GM12873 (cell line): ENCODE measurements around the gene SIDT2.

Experiments
- TF ChIP-seq, protein P1 (sequence below): IDR thresholded peaks from 2 replicates; pipeline ENCODE4 v1.5.1; 2012; ENCODE audit warnings: low read depth, mild to moderate bottlenecking, moderate library complexity, low read length, control low read depth; ENCODE audit not compliant: insufficient read depth; ENCODE audit errors: missing control alignments

The SIDT2 gene

DNA sequence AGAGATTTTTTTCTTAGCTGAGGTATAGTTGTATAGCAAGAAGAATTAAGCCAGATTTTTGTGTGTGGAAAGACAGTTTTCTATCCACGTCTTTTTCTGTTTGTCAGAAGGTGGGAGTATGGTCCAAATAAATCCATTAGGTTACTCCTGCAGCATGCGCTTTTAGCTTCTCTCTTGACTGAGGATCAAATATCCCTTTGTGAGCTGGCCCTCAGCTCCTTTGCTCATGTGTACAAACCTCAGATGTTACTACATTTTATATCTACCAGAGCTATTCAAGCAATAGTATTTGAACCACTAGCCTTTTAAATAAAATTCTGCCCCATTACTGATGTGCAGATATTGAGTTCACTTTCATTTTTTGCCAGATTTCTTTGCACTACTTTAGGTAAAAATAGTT is 8.8 kb upstream of the SIDT2 start:
- TF ChIP-seq, protein P1, sequence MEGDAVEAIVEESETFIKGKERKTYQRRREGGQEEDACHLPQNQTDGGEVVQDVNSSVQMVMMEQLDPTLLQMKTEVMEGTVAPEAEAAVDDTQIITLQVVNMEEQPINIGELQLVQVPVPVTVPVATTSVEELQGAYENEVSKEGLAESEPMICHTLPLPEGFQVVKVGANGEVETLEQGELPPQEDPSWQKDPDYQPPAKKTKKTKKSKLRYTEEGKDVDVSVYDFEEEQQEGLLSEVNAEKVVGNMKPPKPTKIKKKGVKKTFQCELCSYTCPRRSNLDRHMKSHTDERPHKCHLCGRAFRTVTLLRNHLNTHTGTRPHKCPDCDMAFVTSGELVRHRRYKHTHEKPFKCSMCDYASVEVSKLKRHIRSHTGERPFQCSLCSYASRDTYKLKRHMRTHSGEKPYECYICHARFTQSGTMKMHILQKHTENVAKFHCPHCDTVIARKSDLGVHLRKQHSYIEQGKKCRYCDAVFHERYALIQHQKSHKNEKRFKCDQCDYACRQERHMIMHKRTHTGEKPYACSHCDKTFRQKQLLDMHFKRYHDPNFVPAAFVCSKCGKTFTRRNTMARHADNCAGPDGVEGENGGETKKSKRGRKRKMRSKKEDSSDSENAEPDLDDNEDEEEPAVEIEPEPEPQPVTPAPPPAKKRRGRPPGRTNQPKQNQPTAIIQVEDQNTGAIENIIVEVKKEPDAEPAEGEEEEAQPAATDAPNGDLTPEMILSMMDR = no peak

DNA sequence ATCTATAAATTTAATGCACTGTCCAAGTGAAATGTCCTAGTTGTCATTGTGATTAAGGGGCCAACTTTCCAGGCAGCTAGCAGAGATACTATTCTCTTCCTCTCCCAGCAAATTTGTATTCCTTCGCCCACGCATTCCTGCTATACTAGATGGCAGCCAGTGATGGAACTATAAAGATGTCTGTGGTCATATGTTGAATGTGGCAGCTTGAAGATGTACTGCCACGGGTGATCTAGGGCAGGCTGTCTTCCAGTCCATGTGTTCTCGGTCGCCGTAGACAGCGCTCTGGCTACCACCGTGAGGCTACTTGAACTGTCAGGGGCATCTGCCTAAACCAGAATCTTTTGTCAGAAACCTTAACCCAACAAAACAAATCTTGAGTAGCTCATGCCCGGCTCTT is 8.3 kb upstream of the SIDT2 start:
- TF ChIP-seq, protein P1 = no peak

DNA sequence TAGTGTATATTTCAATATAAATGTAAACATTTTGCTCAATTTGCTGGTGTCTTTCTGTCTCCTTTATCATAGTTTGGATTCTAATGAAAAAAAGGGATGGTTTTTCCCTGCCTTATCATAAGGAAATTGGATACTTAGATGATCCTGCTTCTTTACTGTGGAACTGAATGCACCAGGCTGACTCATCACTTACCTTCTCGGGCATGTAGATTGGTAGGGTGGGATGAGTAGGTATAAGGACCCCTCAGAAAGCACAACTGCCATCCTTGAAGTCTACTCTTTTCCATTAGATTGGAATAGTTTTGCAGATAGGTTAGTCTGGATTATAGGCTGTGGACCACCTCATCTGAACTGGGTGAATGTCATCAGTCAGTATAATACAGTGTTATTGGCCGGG is 7.5 kb upstream of the SIDT2 start:
- TF ChIP-seq, protein P1 = no peak

DNA sequence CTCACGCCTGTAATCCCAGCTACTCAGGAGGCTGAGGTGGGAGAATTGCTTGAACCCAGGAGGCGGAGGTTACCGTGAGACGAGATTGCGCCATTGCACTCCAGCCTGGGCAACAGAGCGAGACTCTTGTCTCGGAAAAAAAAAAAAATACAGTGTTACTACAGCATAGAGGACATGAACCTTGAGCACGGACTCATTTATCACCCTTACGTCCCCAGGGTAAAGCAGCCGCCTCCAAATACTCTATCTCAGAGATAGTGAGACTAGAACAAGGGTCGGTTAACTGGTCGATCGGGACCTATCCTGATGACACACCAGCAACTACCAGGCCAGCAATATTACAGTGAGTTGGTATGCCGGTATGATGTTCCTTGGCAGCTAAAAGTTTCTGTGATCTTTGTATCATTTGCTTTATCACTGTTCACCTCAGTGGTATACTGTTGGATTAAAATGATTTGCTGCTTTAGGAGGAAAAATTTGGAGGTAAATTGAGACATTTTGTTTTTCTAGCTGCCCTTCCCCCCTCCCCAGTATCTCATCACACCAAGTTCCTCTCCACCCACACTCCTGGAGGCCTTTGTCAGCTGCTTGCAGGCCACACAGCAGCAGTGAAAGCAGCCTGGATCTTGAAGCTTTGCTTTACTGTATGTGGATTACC is 7.0 kb upstream of the SIDT2 start:
- TF ChIP-seq, protein P1 = no peak

DNA sequence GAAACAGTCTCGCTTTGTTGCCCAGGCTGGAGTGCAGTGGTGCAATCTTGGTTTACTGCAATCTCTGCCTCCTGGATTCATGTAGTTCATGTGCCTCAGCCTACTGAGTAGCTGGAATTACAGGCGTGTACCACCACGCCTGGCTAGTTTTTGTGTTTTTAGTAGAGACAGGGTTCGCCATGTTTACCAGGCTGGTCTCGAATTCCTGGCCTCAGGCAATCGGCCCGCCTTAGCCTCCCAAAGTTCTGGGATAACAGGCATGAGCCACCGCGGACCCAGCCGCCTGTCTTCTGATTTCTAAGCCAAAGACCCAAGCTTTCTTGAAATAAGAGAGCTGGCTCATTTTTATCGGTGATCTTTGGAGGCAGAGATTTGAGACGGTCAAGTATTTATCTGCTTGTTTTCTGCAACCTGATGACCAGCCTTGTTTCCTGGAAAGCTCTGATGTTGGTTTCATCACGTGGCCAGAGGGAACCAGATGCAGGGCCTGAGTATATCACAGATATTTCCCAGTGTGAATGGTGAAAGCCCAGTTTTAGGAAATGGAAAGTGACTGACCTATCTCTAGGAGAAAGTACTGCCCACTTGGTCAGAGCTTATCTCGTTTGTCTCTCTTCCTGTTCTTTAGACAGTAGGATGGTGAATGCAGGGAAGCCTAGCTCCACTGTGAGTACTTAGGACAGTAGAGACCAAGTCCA is 5.7 kb upstream of the SIDT2 start:
- TF ChIP-seq, protein P1 = no peak

DNA sequence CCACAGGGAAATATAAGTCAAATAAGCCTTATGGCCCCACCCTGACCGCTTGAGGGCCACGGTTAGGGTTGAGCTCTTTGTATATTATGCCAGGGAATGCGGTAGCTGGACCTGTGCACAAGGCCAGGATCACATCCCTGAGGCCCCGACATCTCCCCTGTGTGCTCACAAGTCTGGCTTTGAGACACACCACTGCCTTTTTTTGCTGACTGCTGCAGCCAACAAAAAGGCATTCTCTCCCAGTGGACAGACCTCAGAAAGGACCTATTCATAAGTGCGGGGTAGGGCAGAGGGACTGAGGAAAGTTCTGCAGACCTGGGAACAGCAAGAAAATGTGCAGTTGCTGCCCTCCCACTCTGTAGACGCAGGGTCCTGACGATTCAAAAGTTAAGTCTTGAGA is 3.4 kb upstream of the SIDT2 start:
- TF ChIP-seq, protein P1 = no peak

DNA sequence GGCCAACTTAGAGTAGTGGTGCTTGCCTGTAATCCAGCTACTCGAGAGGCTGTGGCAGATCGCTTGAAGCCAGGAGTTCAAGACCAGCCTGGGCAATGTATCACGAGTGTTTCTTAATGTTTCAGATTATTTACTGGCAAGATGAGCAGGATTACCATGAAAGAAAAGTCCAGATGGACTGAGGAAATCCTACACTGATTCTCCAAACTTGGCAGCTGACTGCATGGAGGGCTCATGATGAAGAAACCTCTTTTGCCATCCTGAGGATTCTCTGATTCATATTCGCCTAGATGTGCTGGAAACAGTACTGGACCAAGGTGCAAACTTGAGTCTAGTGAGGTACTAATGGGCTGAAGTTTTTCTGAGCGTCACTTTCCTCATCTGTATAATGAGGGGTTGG is 2.8 kb upstream of the SIDT2 start:
- TF ChIP-seq, protein P1 = no peak
